Measurements from ENCODE around the gene IRX5.

Gene IRX5

GRCh38 chr16:54930005-54930868, at the start of gene IRX5:
IRX5 (plus strand) TSS chr16:54930865; CDS start chr16:54931199, 334 bp downstream.
- peak in 1 of 3 experiments; percentile 56 for DNase-seq (ENCODE audit: low read depth in 3 of 3)

GRCh38 chr16:54882556-54882955, 48.1 kb upstream of the IRX5 start:
- no peak for DNase-seq (ENCODE audit: low read depth in 3 of 3)

- DNase-seq (ENCODE audit: low read depth in 3 of 3) = no peak
These were observed 47.3 kb upstream of the IRX5 start for GRCh38 chr16:54883358-54883757.

GRCh38 chr16:54886078-54886477, 44.6 kb upstream of the IRX5 start:
- no peak for DNase-seq (ENCODE audit: low read depth in 3 of 3)

GRCh38 chr16:54890381-54890780, 40.3 kb upstream of the IRX5 start:
- no peak for DNase-seq (ENCODE audit: low read depth in 3 of 3)

- DNase-seq (ENCODE audit: low read depth in 3 of 3) = no peak
These were observed 39.3 kb upstream of the IRX5 start for GRCh38 chr16:54891346-54891745.

GRCh38 chr16:54892981-54893380, 37.7 kb upstream of the IRX5 start:
- no peak for DNase-seq (ENCODE audit: low read depth in 3 of 3)

- no peak for DNase-seq (ENCODE audit: low read depth in 3 of 3)
These were observed 32.7 kb upstream of the IRX5 start for GRCh38 chr16:54897930-54898329.

GRCh38 chr16:54901606-54902005, 29.1 kb upstream of the IRX5 start:
- no peak for DNase-seq (ENCODE audit: low read depth in 3 of 3)

- DNase-seq (ENCODE audit: low read depth in 3 of 3) = no peak
These were observed 27.6 kb upstream of the IRX5 start for GRCh38 chr16:54903047-54903446.

- DNase-seq (ENCODE audit: low read depth in 3 of 3) = no peak
These were observed 19.6 kb upstream of the IRX5 start for GRCh38 chr16:54911079-54911478.

GRCh38 chr16:54912720-54913119, 17.9 kb upstream of the IRX5 start:
- DNase-seq (ENCODE audit: low read depth in 3 of 3) = no peak

- DNase-seq (ENCODE audit: low read depth in 3 of 3) = no peak
These were observed 9.3 kb upstream of the IRX5 start for GRCh38 chr16:54921206-54921824.

GRCh38 chr16:54923055-54923473, 7.6 kb upstream of the IRX5 start:
- DNase-seq (ENCODE audit: low read depth in 3 of 3) = no peak

GRCh38 chr16:54923988-54924387, 6.7 kb upstream of the IRX5 start:
- DNase-seq (ENCODE audit: low read depth in 3 of 3) = no peak

- DNase-seq (ENCODE audit: low read depth in 3 of 3) = no peak
These were observed 4.4 kb upstream of the IRX5 start for GRCh38 chr16:54926166-54926838.

- no peak for DNase-seq (ENCODE audit: low read depth in 3 of 3)
These were observed 3.3 kb upstream of the IRX5 start for GRCh38 chr16:54927125-54928015.

- no peak for DNase-seq (ENCODE audit: low read depth in 3 of 3)
These were observed 2.7 kb upstream of the IRX5 start for GRCh38 chr16:54928016-54928356.

GRCh38 chr16:54928411-54929089, 2.1 kb upstream of the IRX5 start:
- peak in 1 of 3 experiments; percentile 37 for DNase-seq (ENCODE audit: low read depth in 3 of 3)

GRCh38 chr16:54929090-54930004, 1.3 kb upstream of the IRX5 start:
- DNase-seq (ENCODE audit: low read depth in 3 of 3) = peak; percentile 85 to 97 (median 89)
